Activated CD8-positive, alpha-beta memory T cell treated with anti-CD3 and anti-CD28 coated beads for 36 hours (primary cell): ENCODE measurements around the gene ZNF649. TPM values are rescaled to one million over a fixed set of nuclear protein-coding genes. Genes with fewer than 3 reads are reported as not detected.

Experiments used
- CTCF ChIA-PET: fragments of 350-600 bp; sonication (Branson Sonifier 250); formaldehyde crosslinking; loops from one replicate; lab custom pipeline; 2021; ENCODE audit warnings: antibody characterized with exemption; lab: Charles Lee
- POLR2A ChIA-PET: fragments of 350-600 bp; sonication (Branson Sonifier 250); formaldehyde crosslinking; loops from one replicate; lab custom pipeline; 2021; ENCODE audit warnings: antibody characterized with exemption; lab: Charles Lee
- total RNA-seq, 2 experiments: library from RNA; stranded (reverse); gene quantifications; one replicate each; pipeline ENCODE4 v1.2.3, GENCODE V29; 2021

Gene ZNF649
- total RNA-seq, 2 experiments from 2014 or later, result 9.4 to 9.9 TPM

- ChIA-PET CTCF (no interaction called here), POLR2A (no interaction called here)
These were observed 13.5 kb downstream of the ZNF649 start for GRCh38 chr19:51891193-51891747.

- CTCF ChIA-PET, result no interaction called here
- POLR2A ChIA-PET, result no interaction called here
These were observed 14.9 kb downstream of the ZNF649 start for GRCh38 chr19:51889934-51890333.

DNA sequence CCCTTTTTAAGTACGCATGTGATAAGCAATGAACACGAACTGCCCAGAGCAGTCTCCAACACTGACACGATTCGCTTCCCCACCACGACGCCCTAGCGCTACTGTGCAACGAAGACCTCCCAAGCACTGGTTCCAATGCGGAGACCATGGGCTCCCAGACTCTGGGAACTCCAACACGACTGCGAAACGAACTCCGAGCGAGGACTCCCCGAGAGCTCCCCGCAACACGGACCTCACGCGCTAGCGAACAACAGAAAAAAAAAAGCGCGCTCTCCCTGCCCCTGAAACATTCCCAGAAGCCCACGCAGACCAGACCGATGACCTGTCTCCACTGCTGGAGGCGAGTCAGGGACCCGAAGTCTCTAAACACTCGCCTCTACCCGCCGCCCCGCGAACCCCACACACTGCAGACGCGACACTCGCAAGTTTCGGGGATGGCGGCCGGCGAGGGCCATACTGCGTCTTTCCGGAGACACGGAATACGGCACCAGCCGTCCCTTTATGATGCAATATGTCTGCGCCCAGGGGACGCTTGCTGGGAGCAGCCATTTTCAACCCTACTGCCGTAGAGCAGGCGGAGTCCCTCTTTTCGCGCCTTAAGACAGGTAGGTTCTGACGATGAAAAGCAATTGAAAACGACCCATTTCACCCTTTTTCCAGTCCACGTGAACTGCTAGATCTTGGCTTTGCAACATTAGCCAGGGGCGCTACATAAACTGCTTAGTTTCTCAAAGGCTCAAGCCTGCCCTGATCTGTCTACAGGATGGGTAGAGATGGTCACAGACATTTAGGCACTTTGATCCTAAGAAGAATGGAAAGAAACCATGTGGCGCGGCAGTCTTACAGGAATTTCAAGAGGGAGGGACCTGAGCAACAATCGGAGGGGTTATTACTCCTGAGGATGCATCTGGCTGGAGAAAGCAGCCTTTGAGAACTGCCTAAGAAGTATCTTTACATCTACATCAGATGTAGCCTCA is 17.0 kb downstream of the ZNF649 start, which contains the start of gene ZNF577:
TSS of gene ZNF577 (minus strand) at position 430 of the 977 bp plus-strand sequence. CDS start 7,569 bp downstream, outside the sequence.
- CTCF ChIA-PET, result interaction anchor here (0.7 kb wide), 1 partner anchor 8 kb away, joined by 3 read pairs; no protein-coding TSS in a partner anchor
- POLR2A ChIA-PET, result no interaction called here

DNA sequence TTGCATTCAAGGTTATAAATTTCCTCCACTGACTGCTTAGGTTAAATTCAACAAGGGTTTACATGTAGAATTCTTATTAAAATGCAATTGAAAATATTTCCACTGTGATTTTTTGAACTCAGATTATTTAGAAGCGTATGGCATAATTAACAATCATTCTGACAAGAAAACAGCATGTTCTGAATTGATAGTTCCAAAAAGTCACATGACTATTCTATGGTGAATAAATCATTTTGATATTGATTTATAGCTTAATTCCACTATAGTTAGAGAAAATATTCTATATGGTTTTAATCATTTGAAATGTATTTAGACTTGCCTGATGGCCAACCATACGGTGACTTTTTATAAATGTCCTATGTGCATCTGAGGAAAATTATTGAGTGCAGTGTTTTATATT is 20.1 kb downstream of the ZNF649 start:
- ChIA-PET CTCF (no interaction called here), POLR2A (no interaction called here)

DNA sequence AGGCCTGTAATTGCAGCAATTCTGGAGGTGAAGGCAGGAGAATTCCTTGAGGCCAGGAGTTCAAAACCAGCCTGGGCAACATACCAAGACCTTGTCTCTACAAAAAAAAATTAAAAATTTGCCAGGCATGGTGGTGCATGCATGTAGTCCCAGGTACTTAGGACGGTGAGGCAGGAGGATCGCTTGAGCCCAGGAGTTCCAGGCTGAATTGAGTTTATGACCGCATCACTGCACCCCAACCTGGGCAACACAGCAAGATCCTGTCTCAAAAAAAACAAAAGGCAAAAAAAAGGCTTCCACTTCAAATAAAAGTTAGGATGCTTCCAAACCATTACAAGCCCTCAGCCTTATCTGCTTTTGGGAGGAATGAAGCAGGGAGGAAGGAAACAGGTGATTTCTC is 22.3 kb downstream of the ZNF649 start:
- CTCF ChIA-PET, result no interaction called here
- POLR2A ChIA-PET, result no interaction called here

GRCh38 chr19:51873097-51873496 is 31.7 kb downstream of the ZNF649 start:
- ChIA-PET CTCF (no interaction called here), POLR2A (no interaction called here)

- ChIA-PET POLR2A (no interaction called here), CTCF (no interaction called here)
These were observed 42.8 kb downstream of the ZNF649 start for GRCh38 chr19:51861870-51862622.

Other genes with a start within 250 kb of the ZNF649 start
- gene SPACA6, start 211.7 kb downstream of the ZNF649 start, total RNA-seq, result 1 to 10 TPM; 3.3 to 4.4 TPM
- gene HAS1, start 181.0 kb downstream of the ZNF649 start, total RNA-seq, result not detected
- gene FPR1, start 153.1 kb downstream of the ZNF649 start, total RNA-seq, result not detected
- not detected for gene FPR2, start 143.8 kb downstream of the ZNF649 start, total RNA-seq
- gene FPR3, start 109.9 kb downstream of the ZNF649 start, total RNA-seq, result not detected
- 1 to 10 TPM; 4.1 to 4.6 TPM for gene ZNF577, start 17.1 kb downstream of the ZNF649 start, total RNA-seq
- gene ZNF613, start 22.5 kb upstream of the ZNF649 start, total RNA-seq, result 1 to 10 TPM; 4.2 to 4.7 TPM
- 1 to 10 TPM; 4.9 to 6.0 TPM for gene ZNF350, start 81.8 kb upstream of the ZNF649 start, total RNA-seq
- gene ZNF615, start 103.2 kb upstream of the ZNF649 start, total RNA-seq, result 1 to 10 TPM; 5.5 to 5.7 TPM
- 10 to 100 TPM; 10.6 to 13.1 TPM for gene ZNF614, start 123.4 kb upstream of the ZNF649 start, total RNA-seq
- gene ZNF432, start 143.8 kb upstream of the ZNF649 start, total RNA-seq, result 10 to 100 TPM; 10.9 to 13.9 TPM
- 10 to 100 TPM; 12.9 to 13.0 TPM for gene ZNF841, start 190.7 kb upstream of the ZNF649 start, total RNA-seq
- 10 to 100 TPM; 10.2 to 10.8 TPM for gene ZNF616, start 234.9 kb upstream of the ZNF649 start, total RNA-seq